NT2/D1 (cell line): Measurements from ENCODE around the gene CLASP1.
"Not testable (repeated sequence)": the region's sequence is repeated elsewhere in the genome, so short reads cannot be mapped to it uniquely, and the experiment has no call there.

Experiments
- DNase-seq: peaks from one replicate; pipeline ENCODE4 v3.0.0-alpha.2; 2011; ENCODE audit warnings: low read depth, low spot score
- H3K27me3 ChIP-seq: 2 replicates; pipeline ENCODE4 v1.6.0; 2011; ENCODE audit warnings: mild to moderate bottlenecking; ENCODE audit not compliant: insufficient read length, insufficient read depth
- H3K36me3 ChIP-seq: 2 replicates; pipeline ENCODE4 v1.6.1; 2011; ENCODE audit warnings: mild to moderate bottlenecking, low read length, mixed read lengths; ENCODE audit not compliant: insufficient read depth, insufficient read length
- H3K4me1 ChIP-seq: 2 replicates; pipeline ENCODE4 v1.5.1; 2011; ENCODE audit not compliant: insufficient read depth, insufficient read length
- H3K4me3 ChIP-seq: 2 replicates; pipeline ENCODE4 v1.5.1; 2011; ENCODE audit warnings: low read depth; ENCODE audit not compliant: insufficient read length
- H3K9ac ChIP-seq: 2 replicates; pipeline ENCODE4 v1.6.0; 2011; ENCODE audit warnings: low read depth; ENCODE audit not compliant: insufficient read length
- H3K9me3 ChIP-seq: 2 replicates; pipeline ENCODE4 v1.5.1; 2011; ENCODE audit warnings: mild to moderate bottlenecking, low read length; ENCODE audit not compliant: insufficient read depth
- SUZ12 ChIP-seq: IDR thresholded peaks from 2 replicates; pipeline ENCODE4 v1.6.1; 2011; ENCODE audit not compliant: insufficient read length, insufficient read depth; ENCODE audit errors: extremely low read depth
- YY1 ChIP-seq: IDR thresholded peaks from 2 replicates; pipeline ENCODE4 v1.6.1; 2011; ENCODE audit not compliant: insufficient read length, insufficient read depth
- ZNF274 ChIP-seq: IDR thresholded peaks from 2 replicates; pipeline ENCODE4 v1.6.1; 2011; ENCODE audit warnings: mild to moderate bottlenecking, low read depth, low read length

CLASP1 gene

GRCh38 chr2:121480826-121481225 lies 168.4 kb downstream of the CLASP1 start:
- no peak overlapping the region for H3K4me3 ChIP-seq
- peaks cover 2% of the 10 kb centered on the region for H3K4me1 ChIP-seq
- DNase-seq = no peak

DNA sequence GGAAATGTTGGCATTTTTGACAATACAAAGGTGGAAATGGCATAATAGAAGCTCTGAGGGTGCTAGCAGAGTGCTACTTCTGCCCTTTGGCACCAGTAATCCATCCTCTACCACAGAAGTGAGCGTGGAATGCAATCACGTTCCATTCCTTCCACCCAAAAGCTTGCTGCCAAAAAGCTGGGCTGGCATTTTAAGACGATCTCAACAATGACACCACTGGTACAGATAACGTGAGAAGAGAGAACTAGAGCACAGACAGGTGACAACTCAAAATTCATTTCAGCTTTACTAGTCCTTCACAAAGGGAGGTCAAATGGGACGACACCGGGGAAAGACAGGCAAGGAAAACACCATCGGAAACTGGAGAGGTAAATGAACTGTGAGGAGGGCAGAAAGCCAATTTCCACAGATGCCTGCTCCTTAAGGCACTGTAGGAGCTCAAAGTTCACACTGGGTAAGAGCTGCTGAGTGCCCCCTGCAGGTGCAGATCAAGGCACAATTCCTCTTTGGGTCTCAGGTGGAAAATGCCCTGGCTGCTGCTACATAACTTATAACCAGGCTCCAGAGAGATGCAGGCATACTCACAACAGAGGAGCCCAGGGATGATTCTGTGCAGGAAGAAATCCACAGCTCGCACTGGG lies 169.3 kb downstream of the CLASP1 start:
- H3K27me3 ChIP-seq = no peaks in the 10 kb centered on the region
- TF ChIP-seq ZNF274 = no peak
- TF ChIP-seq YY1 = no peak
- TF ChIP-seq SUZ12 = no peak
- H3K4me3 ChIP-seq = no peak overlapping the region
- peaks cover 2% of the 10 kb centered on the region for H3K4me1 ChIP-seq
- DNase-seq = no peak
- no peak overlapping the region for H3K9ac ChIP-seq
- no peaks in the 10 kb centered on the region for H3K9me3 ChIP-seq
- peaks cover 9% of the 10 kb centered on the region for H3K36me3 ChIP-seq

More at GRCh38 chr2:121480826-121481225, 168.4 kb downstream of the CLASP1 start:
- H3K9me3 ChIP-seq = no peaks in the 10 kb centered on the region
- TF ChIP-seq YY1 = no peak
- TF ChIP-seq SUZ12 = no peak
- H3K36me3 ChIP-seq = peaks cover 9% of the 10 kb centered on the region
- H3K9ac ChIP-seq = no peak overlapping the region
- no peaks in the 10 kb centered on the region for H3K27me3 ChIP-seq

- TF ChIP-seq YY1 (no peak), ZNF274 (no peak), SUZ12 (no peak)
- Histone ChIP-seq H3K4me1 (peaks cover 1% of the 10 kb centered on the region), H3K4me3 (no peak overlapping the region), H3K9ac (no peak overlapping the region), H3K9me3 (no peaks in the 10 kb centered on the region), H3K36me3 (peaks cover 9% of the 10 kb centered on the region), H3K27me3 (no peaks in the 10 kb centered on the region)
- DNase-seq = no peak
Measured at GRCh38 chr2:121478996-121479745, 170.1 kb downstream of the CLASP1 start.

GRCh38 chr2:121478358-121478995 lies 170.8 kb downstream of the CLASP1 start:
- H3K9ac ChIP-seq, DNase-seq, H3K36me3 ChIP-seq, H3K27me3 ChIP-seq, H3K9me3 ChIP-seq, H3K4me3 ChIP-seq, H3K4me1 ChIP-seq: not testable (repeated sequence)

DNA sequence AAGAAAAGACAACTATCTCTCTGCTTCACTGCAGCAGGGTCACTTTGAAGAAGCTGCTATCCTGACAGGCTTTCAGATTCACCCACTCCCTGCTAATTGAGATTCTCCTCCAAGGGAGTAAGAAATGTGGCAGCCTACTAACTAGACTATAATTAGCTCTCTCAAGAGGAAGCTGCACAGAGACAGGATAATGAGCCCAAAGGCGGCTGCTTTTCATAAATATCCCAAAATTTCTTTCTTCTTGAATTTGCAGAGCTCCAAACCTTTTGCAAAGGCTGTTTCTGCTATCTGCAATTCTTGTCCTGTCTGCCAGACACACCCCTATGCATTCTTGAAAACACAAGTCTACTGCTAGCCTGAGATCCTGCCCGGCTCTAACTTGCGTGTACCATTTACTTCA lies 172.6 kb downstream of the CLASP1 start:
- Histone ChIP-seq H3K9me3 (no peaks in the 10 kb centered on the region), H3K4me3 (no peak overlapping the region), H3K4me1 (no peaks in the 10 kb centered on the region), H3K36me3 (peaks cover 8% of the 10 kb centered on the region), H3K9ac (no peak overlapping the region), H3K27me3 (no peaks in the 10 kb centered on the region)
- TF ChIP-seq SUZ12 (no peak), YY1 (no peak), ZNF274 (no peak)
- no peak for DNase-seq

GRCh38 chr2:121475811-121476571 lies 173.3 kb downstream of the CLASP1 start:
- H3K36me3 ChIP-seq = peaks cover 5% of the 10 kb centered on the region
- DNase-seq = no peak
- no peaks in the 10 kb centered on the region for H3K9me3 ChIP-seq
- no peak overlapping the region for H3K4me3 ChIP-seq
- H3K27me3 ChIP-seq = no peaks in the 10 kb centered on the region
- H3K4me1 ChIP-seq = no peaks in the 10 kb centered on the region
- no peak overlapping the region for H3K9ac ChIP-seq
- TF ChIP-seq ZNF274 = no peak
- no peak for TF ChIP-seq SUZ12
- TF ChIP-seq YY1 = no peak

DNA sequence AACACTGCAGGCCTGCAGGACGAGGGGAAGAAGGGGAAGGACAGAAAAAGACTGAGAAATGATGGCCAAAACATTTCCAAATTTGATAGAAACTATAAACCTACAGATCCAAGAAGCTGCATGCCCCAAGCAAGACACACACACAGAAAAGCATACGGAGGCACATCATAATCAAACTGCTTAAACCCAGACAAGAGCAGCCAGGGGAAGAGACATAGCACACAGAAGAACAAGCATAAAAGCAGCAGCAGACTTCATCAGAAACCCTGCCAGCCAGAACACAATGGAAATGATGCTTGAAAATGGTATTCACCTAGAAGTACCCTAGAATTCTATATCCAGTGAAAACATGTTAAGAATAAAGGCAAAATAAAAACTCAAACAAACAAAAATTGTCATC lies 175.8 kb downstream of the CLASP1 start:
- TF ChIP-seq ZNF274 (no peak), YY1 (no peak), SUZ12 (no peak)
- no peak for DNase-seq
- no peak overlapping the region for H3K4me3 ChIP-seq
- H3K9me3 ChIP-seq = no peaks in the 10 kb centered on the region
- no peaks in the 10 kb centered on the region for H3K4me1 ChIP-seq
- H3K27me3 ChIP-seq = no peaks in the 10 kb centered on the region
- no peak overlapping the region for H3K9ac ChIP-seq
- H3K36me3 ChIP-seq = peaks cover 17% of the 10 kb centered on the region
